Right renal cortex interstitium (tissue), 3 donors: Measurements from ENCODE around the gene PARVA. TPM values are rescaled to one million over a fixed set of nuclear protein-coding genes. Genes with fewer than 3 reads are reported as not detected.
"Not testable (repeated sequence)": the region's sequence is repeated elsewhere in the genome, so short reads cannot be mapped to it uniquely, and the experiment has no call there.

ENCODE experiments used
- DNase-seq, 3 donors: peaks; one replicate each; pipeline ENCODE4 v3.0.0-alpha.2; 2013; ENCODE audit warnings: low read depth in 3 of 3, low spot score in 2 of 3
- polyA plus RNA-seq, 3 donors: library from polyadenylated mRNA; unstranded; fragments of 120-200 nt; gene quantifications; one replicate each; pipeline ENCODE4 v1.2.1, GENCODE V29; 2013; ENCODE audit not compliant: insufficient read length in 3 of 3

The PARVA gene
- 100 to 1,000 TPM; 115 to 132 (median 123) TPM for polyA plus RNA-seq

GRCh38 chr11:12377106-12377823, at the start of gene PARVA:
Gene PARVA, plus strand, starts transcription at chr11:12377571. Its CDS starts 77 bp downstream, at chr11:12377648.
- peak in 1 of 3 donors; percentile 70 for DNase-seq

- DNase-seq, result no peak
Observed at GRCh38 chr11:12329169-12329568, 48.2 kb upstream of the PARVA start.

GRCh38 chr11:12329797-12330196, 47.6 kb upstream of the PARVA start:
- no peak for DNase-seq

DNA sequence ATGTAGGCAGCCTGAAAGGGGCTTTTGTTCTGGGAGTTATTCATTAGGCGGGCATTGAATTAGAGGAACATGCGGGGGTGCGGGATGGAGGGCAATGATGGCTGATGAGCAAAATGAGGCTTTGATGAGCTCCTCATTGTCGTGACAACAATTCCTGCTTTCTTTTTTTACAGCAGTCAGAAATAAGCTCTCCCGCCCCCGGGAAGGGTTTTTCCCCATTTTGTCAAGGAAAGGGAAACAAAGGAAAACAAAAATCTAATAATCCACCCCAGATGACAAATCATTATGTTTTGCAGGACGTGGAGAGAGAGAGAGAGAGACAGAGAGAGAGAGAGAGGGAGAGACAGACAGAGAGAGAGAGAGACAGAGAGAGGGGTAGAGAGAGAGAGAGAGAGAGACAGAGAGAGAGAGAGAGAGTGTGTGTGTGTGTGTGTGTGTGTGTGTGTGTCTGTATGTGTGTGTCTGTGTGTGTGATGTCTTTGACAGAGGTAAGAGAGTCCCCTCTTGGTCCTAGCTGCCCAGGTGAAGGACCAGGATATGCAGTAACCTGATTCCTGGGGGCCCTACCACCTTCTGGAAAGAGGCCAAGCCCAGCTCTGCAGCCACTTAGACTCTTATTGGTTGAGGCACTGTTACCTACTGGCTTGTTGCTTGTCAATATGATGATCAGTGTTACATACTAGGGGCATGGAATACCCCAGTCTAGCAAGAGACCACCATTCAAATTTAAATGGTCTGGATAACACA, 46.7 kb upstream of the PARVA start:
- no peak for DNase-seq

DNA sequence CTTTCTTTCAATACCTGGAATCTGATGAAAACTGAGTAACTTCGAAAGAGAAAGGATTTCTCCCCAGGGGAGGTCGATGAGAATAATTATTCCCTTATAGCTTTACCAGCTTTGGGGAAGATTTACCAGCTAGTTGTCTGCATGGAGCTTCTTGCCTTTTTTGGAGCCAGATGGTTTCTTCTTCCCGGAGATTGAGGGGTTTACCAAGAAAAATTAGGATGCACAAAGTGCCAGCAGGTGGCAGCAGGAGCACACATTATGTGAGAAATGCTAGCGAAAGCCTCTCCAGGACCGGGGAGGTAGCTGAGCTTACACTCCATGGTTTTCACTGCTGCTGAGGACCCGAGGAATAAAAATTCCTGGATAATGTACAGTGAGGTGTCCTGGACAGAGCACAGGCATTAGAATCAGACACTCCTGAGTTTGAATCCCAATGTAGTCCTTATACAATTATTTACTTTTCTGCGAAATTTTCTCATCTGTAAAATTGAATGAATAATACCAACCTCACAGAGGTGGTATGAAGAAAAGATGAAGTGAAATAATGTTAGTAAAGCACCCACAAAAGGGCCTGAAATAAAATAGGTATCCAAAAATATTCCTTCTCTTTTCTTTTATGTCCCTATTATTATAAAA, 46.0 kb upstream of the PARVA start:
- DNase-seq, result peak; percentile 80 to 83 (median 82)

DNA sequence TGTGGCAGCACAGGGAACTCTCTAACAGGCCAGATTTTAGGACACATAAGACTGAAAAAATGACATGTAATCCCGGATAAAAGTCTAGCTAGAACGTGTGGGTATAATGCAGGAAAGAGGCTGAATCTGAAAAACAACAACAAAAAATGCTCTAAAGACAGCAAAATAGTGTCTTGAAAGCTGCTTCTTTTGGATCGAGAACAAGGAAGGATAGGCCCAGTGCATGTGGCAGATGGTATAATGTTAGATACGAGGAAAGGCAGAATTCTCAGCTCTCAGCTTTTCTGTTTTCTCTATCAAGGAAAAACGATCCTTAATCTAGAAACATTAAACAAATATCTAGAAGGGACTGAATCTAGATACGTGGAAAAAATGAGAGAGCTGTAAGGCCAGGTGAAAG, 33.8 kb upstream of the PARVA start:
- DNase-seq, result no peak

- DNase-seq, result no peak
Observed at GRCh38 chr11:12353534-12353933, 23.8 kb upstream of the PARVA start.

DNA sequence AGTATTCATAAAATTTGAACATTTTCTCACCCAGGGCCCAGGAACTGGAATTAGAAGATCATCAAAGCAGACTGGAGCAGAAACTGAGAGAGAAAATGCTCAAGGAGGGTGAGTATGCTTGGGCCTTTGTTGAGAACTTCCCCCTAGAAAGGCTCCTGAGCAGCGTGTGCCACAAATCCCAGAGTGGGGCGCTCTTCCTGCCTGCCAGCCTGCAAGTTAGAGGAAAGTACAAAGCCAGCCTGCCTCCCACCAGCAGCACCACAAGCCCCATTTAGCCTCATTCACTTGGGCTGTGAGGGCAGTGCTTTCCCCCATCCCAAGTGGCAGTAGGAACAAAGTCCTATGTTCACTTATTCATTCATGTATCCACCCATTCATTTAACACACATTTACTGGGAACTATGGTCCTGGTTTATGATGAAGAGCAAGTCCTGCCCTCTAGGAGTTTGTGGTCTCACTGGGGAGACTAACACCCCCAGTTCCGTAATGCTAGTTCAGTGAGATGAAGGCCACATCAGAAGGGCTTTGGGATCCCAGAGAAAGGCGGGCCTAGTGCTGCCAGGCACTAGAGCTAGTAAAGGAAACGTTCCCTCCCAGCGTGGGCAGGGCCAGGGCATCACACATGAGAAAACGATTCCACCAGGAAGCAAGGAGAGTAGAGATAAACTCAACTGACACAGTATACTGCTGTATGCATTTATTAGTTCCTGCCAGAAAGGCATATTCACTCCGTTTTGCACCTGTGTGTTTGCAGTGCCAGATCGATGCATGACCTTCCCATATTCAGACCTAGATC, 22.4 kb upstream of the PARVA start:
- DNase-seq, result no peak

DNA sequence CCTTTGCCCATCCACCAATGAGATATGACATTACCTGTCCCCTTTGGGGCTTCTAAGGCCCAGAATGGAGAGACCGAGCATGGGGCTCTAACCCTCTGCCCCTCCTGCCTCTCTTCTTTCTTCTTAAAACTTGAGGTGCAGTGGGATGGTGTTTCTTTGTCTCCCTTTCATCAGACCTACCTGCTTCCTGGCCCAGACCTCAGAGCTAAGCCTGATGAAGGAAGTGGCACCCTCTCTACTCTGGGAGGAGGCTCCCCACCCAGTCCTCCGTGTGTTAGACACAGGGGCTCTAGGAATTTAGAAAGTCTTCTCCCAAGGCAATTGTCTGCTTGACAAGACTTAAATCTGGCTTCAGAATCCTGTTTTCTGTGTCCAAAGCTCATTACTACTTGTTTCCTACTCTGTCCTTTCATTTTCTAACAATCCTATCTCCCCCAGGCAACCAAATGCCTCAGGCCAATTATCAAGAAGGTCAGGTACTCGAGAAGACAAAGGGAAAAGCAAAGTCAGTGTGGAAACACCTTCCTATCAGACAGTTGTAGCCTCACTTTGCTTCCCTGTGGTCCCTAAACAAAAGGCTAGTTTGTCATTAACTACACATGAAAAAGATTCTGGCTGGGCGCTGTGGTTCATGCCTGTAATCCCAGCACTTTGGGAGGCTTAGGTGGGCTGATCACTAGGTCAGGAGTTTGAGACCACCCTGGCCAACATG, 20.3 kb upstream of the PARVA start:
- no peak for DNase-seq

DNA sequence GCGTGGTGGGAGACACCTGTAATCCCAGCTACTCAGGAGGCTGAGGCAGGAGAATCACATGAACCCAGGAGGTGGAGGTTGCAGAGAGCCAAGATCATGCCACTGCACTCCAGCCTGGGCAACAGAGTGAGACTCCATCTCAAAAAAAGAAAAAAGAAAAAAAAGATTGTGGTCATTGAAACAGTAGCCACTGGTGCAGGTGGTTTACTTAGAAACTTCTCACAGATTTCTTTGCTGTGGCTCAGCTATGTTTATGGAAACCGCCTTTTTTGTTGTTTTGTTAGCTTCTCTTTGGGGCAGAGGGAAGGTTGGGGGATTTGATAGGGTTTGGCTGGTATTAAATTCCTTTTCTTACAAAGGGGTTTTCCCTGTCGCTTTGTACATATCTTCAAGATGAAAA, 19.7 kb upstream of the PARVA start:
- DNase-seq, result not testable (repeated sequence)

- DNase-seq, result no peak
Observed at GRCh38 chr11:12358302-12359188, 18.8 kb upstream of the PARVA start.

GRCh38 chr11:12359761-12360160, 17.6 kb upstream of the PARVA start:
- DNase-seq, result no peak

DNA sequence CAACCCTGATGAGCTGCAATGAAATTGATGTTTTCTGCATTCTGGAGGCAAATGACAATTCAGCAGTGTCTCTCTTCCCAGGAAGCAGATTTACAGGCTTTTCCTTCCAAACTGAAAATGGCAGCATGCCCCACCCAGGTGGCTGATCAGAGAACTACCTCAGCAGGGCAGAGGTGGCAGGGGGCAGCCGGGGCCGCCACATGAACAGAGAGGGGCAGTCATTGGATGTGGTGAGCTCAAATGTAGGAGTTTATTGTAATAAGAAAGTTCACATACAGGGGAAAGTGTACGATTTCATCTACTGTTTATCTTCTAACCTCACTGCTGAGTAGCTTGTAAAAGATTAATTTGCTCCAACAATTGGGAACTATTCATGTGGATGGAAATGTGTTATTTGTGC, 15.7 kb upstream of the PARVA start:
- no peak for DNase-seq

DNA sequence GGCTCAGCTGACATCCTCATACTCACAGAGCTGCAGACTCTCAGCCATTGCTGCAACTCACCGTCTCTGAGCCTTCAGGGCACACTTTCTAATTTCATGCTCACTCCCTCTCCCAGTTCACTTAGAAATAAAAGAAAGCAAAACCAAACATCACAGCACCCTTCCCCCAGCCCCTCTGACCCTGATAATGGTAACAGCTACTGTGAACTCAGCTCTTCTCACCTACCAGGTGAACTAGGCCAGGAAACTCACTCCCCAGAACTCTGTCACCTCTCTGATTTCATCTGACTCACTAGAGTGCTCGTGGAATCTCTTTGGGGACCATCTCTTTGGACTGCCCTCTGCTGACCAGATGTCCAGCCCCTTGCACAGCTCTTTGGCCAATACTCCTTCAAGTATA, 14.5 kb upstream of the PARVA start:
- no peak for DNase-seq

DNA sequence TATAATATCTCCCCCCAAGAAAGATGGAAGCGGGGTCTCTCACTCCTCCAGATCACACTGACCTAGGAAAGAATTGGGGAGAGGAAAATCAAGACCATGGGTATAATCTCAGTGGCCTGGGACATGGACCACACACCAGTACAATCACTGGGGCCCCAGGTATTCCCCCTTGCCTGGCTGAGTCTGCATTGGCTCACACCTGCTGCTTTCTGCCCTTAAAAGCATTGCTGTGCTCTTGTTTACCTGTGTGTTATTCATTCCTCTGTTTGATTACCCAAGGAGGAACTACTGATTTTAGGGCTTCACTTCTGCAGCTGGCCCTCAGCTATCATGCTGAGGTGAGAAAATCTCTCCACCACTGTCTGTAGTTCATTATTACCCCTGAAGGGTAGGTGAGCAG, 14.0 kb upstream of the PARVA start:
- no peak for DNase-seq

DNA sequence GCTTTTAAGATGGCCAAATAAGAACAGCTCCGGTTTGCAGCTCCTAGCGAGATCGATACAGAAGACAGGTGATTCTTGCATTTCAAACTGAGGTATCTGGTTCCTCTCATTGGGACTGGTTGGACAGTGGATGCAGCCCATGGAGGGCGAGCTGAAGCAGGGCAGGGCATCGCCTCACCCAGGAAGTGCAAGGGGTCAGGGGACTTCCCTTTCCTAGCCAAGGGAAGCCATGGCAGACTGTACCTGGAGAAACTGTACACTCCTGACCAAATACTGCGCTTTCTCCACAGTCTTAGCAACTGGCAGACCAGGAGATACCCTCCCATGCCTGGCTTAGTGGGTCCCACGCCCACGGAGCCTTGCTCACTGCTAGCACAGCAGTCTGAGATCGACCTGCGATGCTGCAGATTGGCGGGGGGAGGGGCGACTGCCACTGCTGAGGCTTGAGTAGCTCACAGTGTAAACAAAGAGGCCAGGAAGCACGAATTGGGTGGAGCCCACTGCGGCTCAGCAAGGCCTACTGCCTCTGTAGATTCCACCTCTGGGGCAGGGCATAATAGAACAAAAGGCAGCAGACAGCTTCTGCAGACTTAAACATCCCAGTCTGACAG, 11.3 kb upstream of the PARVA start:
- not testable (repeated sequence) for DNase-seq

- not testable (repeated sequence) for DNase-seq
Observed at GRCh38 chr11:12367057-12367456, 10.3 kb upstream of the PARVA start.

DNA sequence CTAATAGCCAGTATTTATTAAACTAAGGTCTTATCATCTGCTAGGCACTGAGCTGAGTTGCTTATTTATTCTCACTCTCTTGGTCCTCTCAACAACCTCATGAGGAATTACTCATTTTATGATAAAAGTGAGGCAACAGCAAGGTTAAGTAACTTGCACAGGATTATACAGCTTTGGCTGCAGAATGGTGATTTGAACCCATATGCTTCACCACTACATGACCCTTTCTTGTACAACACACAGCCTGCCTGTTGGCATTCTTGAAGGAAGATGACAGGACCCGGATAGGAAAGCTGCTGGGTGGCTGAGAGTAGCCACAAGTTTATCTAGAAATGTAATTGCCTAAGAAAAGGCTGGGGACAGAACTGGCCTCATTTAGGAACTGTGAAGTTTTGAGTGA, 5.3 kb upstream of the PARVA start:
- no peak for DNase-seq

DNA sequence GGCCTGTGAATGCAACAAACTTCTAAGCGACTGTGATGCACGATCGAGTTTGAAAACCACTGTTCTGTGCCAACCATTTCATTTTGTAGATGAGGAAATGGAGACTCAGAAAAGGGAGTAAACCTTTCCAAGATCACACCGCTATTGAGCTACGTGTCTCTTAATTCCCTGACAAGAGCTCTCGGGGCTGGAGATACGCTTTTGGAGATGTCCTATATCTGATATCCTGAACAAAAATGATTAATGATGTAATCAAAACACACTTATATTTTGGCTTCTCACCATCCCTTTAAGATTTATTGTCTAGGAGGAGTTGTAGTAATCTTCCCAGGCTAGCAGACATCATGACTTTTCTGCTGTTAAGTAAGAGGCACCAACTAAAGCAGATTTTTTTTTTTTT, 1.7 kb upstream of the PARVA start:
- DNase-seq, result no peak
